A549 (cell line): ENCODE data around the gene PBX3. TPM values are rescaled to one million over a fixed set of nuclear protein-coding genes. Genes with fewer than 3 reads are reported as not detected.

Experiments used
- ATAC-seq, 2 experiments: fragments of 200-7000 bp in 1 of 2; fragments of >200 bp in 1 of 2; cut with Nextera tagmentation in 1 of 2; cut with Tn5 transposase in 1 of 2; 3 replicates each; pipeline versions ENCODE4 v1.8.0 to v1.9.1; 2018 to 2020; ENCODE audit warnings: mild to moderate bottlenecking in 1 of 2, moderate library complexity in 1 of 2
- CTCF ChIA-PET: fragments of 300-600 bp; sonication (Branson Sonifier 250); formaldehyde crosslinking; extraction: SDS; loops from one replicate; lab custom pipeline; 2021; ENCODE audit warnings: antibody characterized with exemption, inconsistent platforms; lab: Yijun Ruan, JAX
- POLR2A ChIA-PET: fragments of 350-600 bp; formaldehyde crosslinking; extraction: SDS; loops from one replicate; lab custom pipeline; 2021; ENCODE audit warnings: antibody characterized with exemption, inconsistent platforms; lab: Yijun Ruan, JAX
- DNase-seq, 2 experiments: peaks; one replicate each; pipeline versions ENCODE4 v3.0.0 to v3.0.0-alpha.2; 2011 to 2016; ENCODE audit warnings: low read depth in 1 of 2, low spot score in 1 of 2
- FAIRE-seq: peaks from 2 replicates; lab custom pipeline; 2011; peaks lifted over from hg19 to GRCh38; lab: Jason Lieb, UNC
- H3K27ac ChIP-seq, 2 experiments: fragments of >200 bp; sonication (Bioruptor Twin); formaldehyde crosslinking; 3 replicates each; pipeline ENCODE4 v1.5.1; 2016 to 2017
- H3K4me1 ChIP-seq: fragments of >200 bp; sonication (Bioruptor Twin); formaldehyde crosslinking; 3 replicates; pipeline ENCODE4 v1.6.1; 2016
- H3K4me2 ChIP-seq: fragments of >200 bp; sonication (Bioruptor Twin); formaldehyde crosslinking; 3 replicates; pipeline ENCODE4 v1.6.1; 2016
- H3K4me3 ChIP-seq: fragments of >200 bp; sonication (Bioruptor Twin); formaldehyde crosslinking; 3 replicates; pipeline ENCODE4 v1.5.1; 2016
- H3K9me3 ChIP-seq: fragments of >200 bp; sonication (Bioruptor Twin); formaldehyde crosslinking; 3 replicates; pipeline ENCODE4 v1.6.1; 2016
- BHLHE40 ChIP-seq: IDR thresholded peaks from 2 replicates; pipeline ENCODE4 v1.6.1; 2012; ENCODE audit warnings: low read depth, low read length, inconsistent platforms
- CBX8 ChIP-seq: fragments of 200-600 bp; sonication (generic); IDR thresholded peaks from 2 replicates; pipeline ENCODE4 v1.6.1; 2016
- CHD2 ChIP-seq: fragments of 150-350 bp; IDR thresholded peaks from 2 replicates; pipeline ENCODE4 v1.6.1; 2014; ENCODE audit warnings: low read length; ENCODE audit not compliant: partially characterized antibody
- CHD4 ChIP-seq: fragments of 200-600 bp; sonication (generic); IDR thresholded peaks from 2 replicates; pipeline ENCODE4 v1.6.1; 2016; ENCODE audit warnings: antibody characterized with exemption, mild to moderate bottlenecking, borderline replicate concordance
- ELK1 ChIP-seq: fragments of 150-350 bp; IDR thresholded peaks from 2 replicates; pipeline ENCODE4 v1.6.1; 2014; ENCODE audit warnings: low read depth, mild to moderate bottlenecking, low read length
- EP300 ChIP-seq, 2 experiments: fragments of >200 bp; sonication (Bioruptor Twin); formaldehyde crosslinking; IDR thresholded peaks; 2 replicates in 1 of 2; 3 replicates in 1 of 2; pipeline ENCODE4 v1.6.1; 2016 to 2017
- ESRRA ChIP-seq: fragments of 150-350 bp; IDR thresholded peaks from 2 replicates; pipeline ENCODE4 v1.6.1; 2014; ENCODE audit warnings: mild to moderate bottlenecking, low read length, borderline replicate concordance
- FOXS1 ChIP-seq: fragments of 250-450 bp; sonication (Bioruptor Pico); IDR thresholded peaks from 2 replicates; pipeline ENCODE4 v1.5.0; 2020; ENCODE audit warnings: mild to moderate bottlenecking, moderate library complexity
- HDAC2 ChIP-seq: fragments of 200-600 bp; sonication (generic); IDR thresholded peaks from 2 replicates; pipeline ENCODE4 v1.6.1; 2016
- HEYL ChIP-seq: fragments of 250-450 bp; sonication (Bioruptor Pico); IDR thresholded peaks from 2 replicates; pipeline ENCODE4 v1.8.0; 2021; ENCODE audit warnings: mild to moderate bottlenecking, moderate library complexity
- HOXA7 ChIP-seq: fragments of 250-450 bp; sonication (Bioruptor Pico); IDR thresholded peaks from 2 replicates; pipeline ENCODE4 v1.5.0; 2020; ENCODE audit warnings: mild to moderate bottlenecking, moderate library complexity
- HOXB13 ChIP-seq: fragments of 250-450 bp; sonication (Bioruptor Pico); IDR thresholded peaks from 2 replicates; pipeline ENCODE4 v1.5.0; 2020; ENCODE audit warnings: low read depth, mild to moderate bottlenecking, moderate library complexity
- HOXB5 ChIP-seq: fragments of 250-450 bp; sonication (Bioruptor Pico); IDR thresholded peaks from 2 replicates; pipeline ENCODE4 v1.5.0; 2020; ENCODE audit warnings: mild to moderate bottlenecking, moderate library complexity
- JUN ChIP-seq, 2 experiments: fragments of >200 bp; sonication (Bioruptor Twin); formaldehyde crosslinking; IDR thresholded peaks; 2 replicates in 1 of 2; 3 replicates in 1 of 2; pipeline ENCODE4 v1.6.1; 2016 to 2017
- JUNB ChIP-seq: fragments of >200 bp; sonication (Bioruptor Twin); formaldehyde crosslinking; IDR thresholded peaks from 2 replicates; pipeline ENCODE4 v1.6.1; 2016
- MAX ChIP-seq: IDR thresholded peaks from 2 replicates; pipeline ENCODE4 v1.6.1; 2012
- MAZ ChIP-seq: fragments of 150-350 bp; IDR thresholded peaks from 2 replicates; pipeline ENCODE4 v1.6.1; 2014; ENCODE audit warnings: antibody characterized with exemption, low read depth, low read length, borderline replicate concordance
- NFE2L2 ChIP-seq: fragments of 150-350 bp; conservative IDR thresholded peaks from 2 replicates; pipeline ENCODE4 v1.6.1; 2014; ENCODE audit warnings: low read length
- NPAS2 ChIP-seq: fragments of 250-450 bp; sonication (Bioruptor Pico); IDR thresholded peaks from 2 replicates; pipeline ENCODE4 v1.8.0; 2022; ENCODE audit warnings: mild to moderate bottlenecking, moderate library complexity, borderline replicate concordance
- PBX3 ChIP-seq: IDR thresholded peaks from 2 replicates; pipeline ENCODE4 v1.6.1; 2012
- PHF8 ChIP-seq: fragments of 200-600 bp; sonication (generic); IDR thresholded peaks from 2 replicates; pipeline ENCODE4 v1.6.1; 2016; ENCODE audit warnings: low read depth, mild to moderate bottlenecking, antibody characterized with exemption, moderate library complexity, borderline replicate concordance
- RARB ChIP-seq: fragments of 250-450 bp; sonication (Bioruptor Pico); IDR thresholded peaks from 2 replicates; pipeline ENCODE4 v1.8.0; 2021; ENCODE audit warnings: mild to moderate bottlenecking, moderate library complexity
- REST ChIP-seq: fragments of 200-600 bp; sonication (generic); IDR thresholded peaks from 2 replicates; pipeline ENCODE4 v1.6.1; 2016; ENCODE audit warnings: antibody characterized with exemption, mild to moderate bottlenecking, moderate library complexity
- RFX5 ChIP-seq: fragments of 450-650 bp; IDR thresholded peaks from 2 replicates; pipeline ENCODE4 v1.7.1; 2014; ENCODE audit warnings: antibody characterized with exemption, mild to moderate bottlenecking, moderate library complexity
- RNF2 ChIP-seq: fragments of 200-600 bp; sonication (generic); IDR thresholded peaks from 2 replicates; pipeline ENCODE4 v1.6.1; 2016; ENCODE audit warnings: low read depth, mild to moderate bottlenecking, antibody characterized with exemption, moderate library complexity, borderline replicate concordance
- TFCP2L1 ChIP-seq: fragments of 250-450 bp; sonication (Bioruptor Pico); IDR thresholded peaks from 2 replicates; pipeline ENCODE4 v1.5.0; 2021; ENCODE audit warnings: mild to moderate bottlenecking
- WGBS: methylation state at CpG from one replicate; pipeline ENCODE4 v1.1.6; 2017; ENCODE audit errors: missing lambda C conversion rate; 5-methylcytosine and 5-hydroxymethylcytosine counted together
- polyA plus RNA-seq, 4 experiments: library from polyadenylated mRNA; depleted of rRNA in 3 of 4; stranded (reverse); fragments of >200 nt; fragmentation: RNase III in 1 of 4; extraction: RNeasy Plus Mini Kit Qiagen cat#74134 plus additional on column Dnase treatment in 1 of 4; gene quantifications; 2 replicates in 3 of 4; 3 replicates in 1 of 4; pipeline ENCODE4 v1.2.3, GENCODE V29; 2011 to 2017
- TF ChIP-seq, protein P1 (sequence below): fragments of >200 bp; sonication (Bioruptor Twin); formaldehyde crosslinking; IDR thresholded peaks from 3 replicates; pipeline ENCODE4 v1.5.1; 2016

Gene PBX3
- polyA plus RNA-seq, 2 of the 4 experiments (the other 2 are of a cell fraction), result 10.7 to 23.5 TPM

DNA sequence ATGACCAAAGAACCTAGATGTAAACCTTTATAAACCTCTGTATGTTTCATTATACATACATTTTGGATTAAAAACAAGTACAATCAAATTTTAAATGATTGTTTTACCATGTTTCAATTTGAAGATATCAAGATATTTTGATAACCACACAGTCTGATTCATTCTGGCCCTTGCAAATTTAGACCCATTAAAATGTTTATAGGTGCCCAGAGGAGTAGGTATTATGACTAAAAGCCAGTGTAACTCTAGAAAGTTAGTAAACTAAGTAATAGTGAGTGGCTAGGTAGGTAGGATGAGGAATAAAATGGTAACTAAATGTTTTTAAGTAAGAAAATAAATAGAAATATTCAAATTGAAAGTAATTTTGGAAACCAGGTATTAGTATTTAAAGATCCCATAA, 165.5 kb downstream of the PBX3 start:
- FAIRE-seq (no peak), DNase-seq (no peak), ATAC-seq (no peak)
- no peak overlapping the region for H3K4me2 ChIP-seq
- H3K9me3 ChIP-seq, result no peaks in the 10 kb centered on the region
- H3K4me3 ChIP-seq, result no peak overlapping the region
- POLR2A ChIA-PET, result no interaction called here
- CTCF ChIA-PET, result interaction anchor here (0.7 to 1.4 kb wide), 2 partner anchors 9 to 354 kb away, joined by 3 to 4 read pairs; no protein-coding TSS in a partner anchor
- TF ChIP-seq PHF8 (no peak), PBX3 (no peak), CBX8 (no peak), JUNB (no peak), JUN (IDR thresholded peaks at IDR 0.05) (no peak), BHLHE40 (no peak), RARB (CRISPR knock-in tag) (no peak), FOXS1 (CRISPR knock-in tag) (no peak), HEYL (CRISPR knock-in tag) (no peak), RFX5 (no peak), NPAS2 (CRISPR knock-in tag) (no peak)
- TF ChIP-seq, protein P1, sequence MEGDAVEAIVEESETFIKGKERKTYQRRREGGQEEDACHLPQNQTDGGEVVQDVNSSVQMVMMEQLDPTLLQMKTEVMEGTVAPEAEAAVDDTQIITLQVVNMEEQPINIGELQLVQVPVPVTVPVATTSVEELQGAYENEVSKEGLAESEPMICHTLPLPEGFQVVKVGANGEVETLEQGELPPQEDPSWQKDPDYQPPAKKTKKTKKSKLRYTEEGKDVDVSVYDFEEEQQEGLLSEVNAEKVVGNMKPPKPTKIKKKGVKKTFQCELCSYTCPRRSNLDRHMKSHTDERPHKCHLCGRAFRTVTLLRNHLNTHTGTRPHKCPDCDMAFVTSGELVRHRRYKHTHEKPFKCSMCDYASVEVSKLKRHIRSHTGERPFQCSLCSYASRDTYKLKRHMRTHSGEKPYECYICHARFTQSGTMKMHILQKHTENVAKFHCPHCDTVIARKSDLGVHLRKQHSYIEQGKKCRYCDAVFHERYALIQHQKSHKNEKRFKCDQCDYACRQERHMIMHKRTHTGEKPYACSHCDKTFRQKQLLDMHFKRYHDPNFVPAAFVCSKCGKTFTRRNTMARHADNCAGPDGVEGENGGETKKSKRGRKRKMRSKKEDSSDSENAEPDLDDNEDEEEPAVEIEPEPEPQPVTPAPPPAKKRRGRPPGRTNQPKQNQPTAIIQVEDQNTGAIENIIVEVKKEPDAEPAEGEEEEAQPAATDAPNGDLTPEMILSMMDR, result no peak
- no peak overlapping the region for H3K27ac ChIP-seq
- no peaks in the 10 kb centered on the region for H3K4me1 ChIP-seq

DNA sequence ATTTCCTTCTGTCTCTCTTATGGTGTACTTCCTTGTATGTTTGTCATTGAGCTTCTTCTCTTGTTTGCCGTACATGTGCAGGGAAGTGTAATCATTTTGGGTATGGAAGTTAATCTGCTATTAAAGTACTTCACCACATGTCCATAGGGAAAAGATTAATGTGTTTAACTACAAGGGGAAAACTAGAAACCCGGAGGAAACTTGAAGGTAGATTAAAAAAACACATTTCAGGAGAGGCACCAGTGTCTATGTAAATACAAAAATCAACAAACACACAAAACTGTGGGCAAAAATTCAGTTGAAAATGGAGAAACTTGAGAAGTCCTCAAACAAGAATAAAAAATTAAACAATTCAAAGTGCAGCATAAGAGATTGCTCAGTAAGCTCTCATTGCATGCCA, 166.4 kb downstream of the PBX3 start:
- H3K4me3 ChIP-seq, result no peak overlapping the region
- TF ChIP-seq MAX, result no peak
- TF ChIP-seq HOXB13 (CRISPR knock-in tag), result no peak
- TF ChIP-seq HOXB5 (CRISPR knock-in tag), result no peak
- TF ChIP-seq CHD4, result no peak
- no peak for TF ChIP-seq PHF8
- TF ChIP-seq NFE2L2, result no peak
- TF ChIP-seq HDAC2, result no peak
- TF ChIP-seq FOXS1 (CRISPR knock-in tag), result no peak
- no peak for DNase-seq
- no peak overlapping the region for H3K4me2 ChIP-seq
- POLR2A ChIA-PET, result no interaction called here
- CTCF ChIA-PET, result no interaction called here
- WGBS, result 42% methylated on average over 2 of the region's 2 CpGs
- no peak overlapping the region for H3K27ac ChIP-seq
- no peaks in the 10 kb centered on the region for H3K9me3 ChIP-seq
- ATAC-seq, result no peak
- no peaks in the 10 kb centered on the region for H3K4me1 ChIP-seq
- no peak for FAIRE-seq

- Histone ChIP-seq H3K4me1 (no peaks in the 10 kb centered on the region), H3K9me3 (no peaks in the 10 kb centered on the region), H3K4me2 (no peak overlapping the region), H3K27ac (no peak overlapping the region), H3K4me3 (no peak overlapping the region)
- DNase-seq (no peak), FAIRE-seq (no peak), ATAC-seq (no peak)
- WGBS, result 87% methylated on average over 1 of the region's 1 CpG
- CTCF ChIA-PET, result interaction anchor here (0.9 kb wide), 1 partner anchor 10 kb away, joined by 3 read pairs; no protein-coding TSS in a partner anchor
- POLR2A ChIA-PET, result no interaction called here
- TF ChIP-seq NPAS2 (CRISPR knock-in tag) (no peak), ELK1 (no peak), MAZ (no peak), HOXB13 (CRISPR knock-in tag) (no peak), TFCP2L1 (CRISPR knock-in tag) (no peak), HOXA7 (CRISPR knock-in tag) (no peak), EP300 (IDR thresholded peaks at IDR 0.05) (no peak), HEYL (CRISPR knock-in tag) (no peak), CHD2 (no peak), ESRRA (no peak), RNF2 (no peak), REST (no peak)
Measured at GRCh38 chr9:125914411-125914810, 167.2 kb downstream of the PBX3 start.
